Measurements from ENCODE around the gene BTF3.

DNA sequence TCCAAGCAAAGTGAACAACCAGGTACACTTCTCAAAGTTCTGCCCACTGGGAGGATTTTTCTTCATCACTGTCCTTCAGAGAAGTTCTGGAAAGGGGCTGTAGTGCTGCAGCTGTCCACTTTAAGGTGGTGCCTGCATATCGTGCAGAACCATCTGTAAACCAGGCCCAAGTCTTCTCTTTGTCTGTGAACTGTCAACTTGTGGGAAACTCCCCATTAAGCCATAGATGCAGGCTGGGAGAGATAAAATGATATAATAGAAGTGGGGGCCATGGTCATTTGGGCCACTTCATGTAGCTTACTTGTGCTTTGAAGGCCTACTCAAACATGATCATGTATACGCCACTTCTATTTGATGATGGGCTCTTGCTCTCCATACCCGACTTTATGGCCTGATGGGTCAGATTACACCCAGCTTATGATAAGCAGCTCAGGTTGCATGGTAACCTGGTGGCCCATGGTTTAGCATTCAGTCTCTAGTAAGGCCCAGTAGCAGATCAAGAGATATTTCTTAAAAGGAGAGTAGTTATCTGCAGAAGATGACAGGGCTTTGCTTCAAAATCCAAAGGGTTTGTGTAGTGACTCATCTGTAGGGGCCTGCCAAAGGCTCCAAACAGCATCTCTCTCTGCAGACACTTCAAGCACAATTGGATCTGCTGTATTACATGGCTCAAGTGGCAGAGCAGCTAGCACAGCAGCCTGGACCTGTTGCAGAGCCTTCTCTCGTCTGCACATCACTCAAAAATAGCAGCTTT lies 15.7 kb upstream of the BTF3 start:
- TF ChIP-seq, protein P1, sequence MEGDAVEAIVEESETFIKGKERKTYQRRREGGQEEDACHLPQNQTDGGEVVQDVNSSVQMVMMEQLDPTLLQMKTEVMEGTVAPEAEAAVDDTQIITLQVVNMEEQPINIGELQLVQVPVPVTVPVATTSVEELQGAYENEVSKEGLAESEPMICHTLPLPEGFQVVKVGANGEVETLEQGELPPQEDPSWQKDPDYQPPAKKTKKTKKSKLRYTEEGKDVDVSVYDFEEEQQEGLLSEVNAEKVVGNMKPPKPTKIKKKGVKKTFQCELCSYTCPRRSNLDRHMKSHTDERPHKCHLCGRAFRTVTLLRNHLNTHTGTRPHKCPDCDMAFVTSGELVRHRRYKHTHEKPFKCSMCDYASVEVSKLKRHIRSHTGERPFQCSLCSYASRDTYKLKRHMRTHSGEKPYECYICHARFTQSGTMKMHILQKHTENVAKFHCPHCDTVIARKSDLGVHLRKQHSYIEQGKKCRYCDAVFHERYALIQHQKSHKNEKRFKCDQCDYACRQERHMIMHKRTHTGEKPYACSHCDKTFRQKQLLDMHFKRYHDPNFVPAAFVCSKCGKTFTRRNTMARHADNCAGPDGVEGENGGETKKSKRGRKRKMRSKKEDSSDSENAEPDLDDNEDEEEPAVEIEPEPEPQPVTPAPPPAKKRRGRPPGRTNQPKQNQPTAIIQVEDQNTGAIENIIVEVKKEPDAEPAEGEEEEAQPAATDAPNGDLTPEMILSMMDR (IDR thresholded peaks at IDR 0.05), result no peak
- no peak for TF ChIP-seq POLR2A (IDR thresholded peaks at IDR 0.05)

Measured in esophagus squamous epithelium (tissue), 4 donors.